Measurements from ENCODE around the gene CHD1L. TPM values are rescaled to one million over a fixed set of nuclear protein-coding genes. Genes with fewer than 3 reads are reported as not detected.

Gene CHD1L
- total and polyA plus RNA-seq, 2 donors (not counting 3 experiments of a cell fraction or from before 2014, with no cell fraction given), result 12.3 to 33.8 TPM

DNA sequence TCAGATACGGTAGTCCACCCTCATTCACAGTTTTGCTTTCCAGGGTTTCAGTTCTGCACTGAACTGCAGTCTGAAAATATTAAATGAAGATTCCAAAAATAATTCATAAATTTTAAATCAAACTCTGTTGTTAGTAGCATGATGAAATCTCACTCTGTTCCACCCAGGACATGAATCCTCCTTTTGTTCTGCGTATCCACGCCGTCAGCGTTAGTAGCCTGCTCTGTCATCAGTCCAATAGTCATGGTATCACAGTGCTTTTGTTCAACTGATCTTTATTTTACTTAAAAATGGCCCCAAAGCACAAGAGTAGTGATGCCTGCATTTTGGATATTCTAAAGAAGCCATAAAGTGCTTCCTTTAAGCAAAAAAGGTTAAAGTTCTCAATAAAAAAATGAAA is 23.9 kb downstream of the CHD1L start:
- Histone ChIP-seq H3K4me3 (replicated peaks in 1 of 3; ENCODE audit: insufficient read depth in 1 of 3, low read depth in 1 of 3, low read length in 3 of 3) (no peak overlapping the region), H3K27ac (ENCODE audit: insufficient read depth, low read depth, low read length) (no peak overlapping the region), H2AFZ (ENCODE audit: low read depth, low read length) (no peak overlapping the region), H3K4me1 (ENCODE audit: control insufficient read depth, extremely low read depth, insufficient read depth, low read length) (no peaks in the 10 kb centered on the region), H3K9me1 (replicated peaks; ENCODE audit: control insufficient read depth, extremely low read depth, insufficient read depth, low read length) (no peaks in the 10 kb centered on the region), H4K20me1 (replicated peaks; ENCODE audit: control insufficient read depth, extremely low read depth, insufficient read depth, low read length) (no peaks in the 10 kb centered on the region), H3K27me3 (ENCODE audit: control insufficient read depth in 2 of 2, insufficient read depth in 2 of 2, low read length in 2 of 2) (no peaks in the 10 kb centered on the region), H3K36me3 (ENCODE audit: control insufficient read depth in 2 of 2, extremely low read depth in 1 of 2, insufficient read depth in 2 of 2, low read length in 2 of 2) (peaks cover 6 to 7% of the 10 kb centered on the region in 2 experiments), H3K9me3 (replicated peaks; ENCODE audit: control insufficient read depth, insufficient read depth, low read length) (no peaks in the 10 kb centered on the region), H3K9ac (replicated peaks; ENCODE audit: extremely low read depth, insufficient read depth, low read length) (no peak overlapping the region), H3K4me2 (ENCODE audit: insufficient read depth, low read length) (no peak overlapping the region), H3K79me2 (ENCODE audit: control insufficient read depth, insufficient read depth, low read length) (no peaks in the 10 kb centered on the region)
- ChIA-PET CTCF (no interaction called here), POLR2A (no interaction called here)
- TF ChIP-seq POLR2AphosphoS5 (IDR thresholded peaks at IDR 0.05; ENCODE audit: insufficient read depth, low read depth, low read length), result no peak
- TF ChIP-seq POLR2A (IDR thresholded peaks at IDR 0.05; ENCODE audit: low read depth, low read length), result no peak
- no peak for TF ChIP-seq JUN (IDR thresholded peaks at IDR 0.05; ENCODE audit: borderline replicate concordance, insufficient read depth, insufficient read length, low read depth)
- BruUV-seq (replicated peaks), result no TSS peak
- intact Hi-C loops (cut with micrococcal nuclease), result no loop called here
- DNase-seq (ENCODE audit: low read depth, low spot score) (no peak), FAIRE-seq (no peak)
- dilution Hi-C loops (cut with MboI; ENCODE audit: extremely low pct_ligation_motif_present, low sequenced_read_pairs), result no loop called here

DNA sequence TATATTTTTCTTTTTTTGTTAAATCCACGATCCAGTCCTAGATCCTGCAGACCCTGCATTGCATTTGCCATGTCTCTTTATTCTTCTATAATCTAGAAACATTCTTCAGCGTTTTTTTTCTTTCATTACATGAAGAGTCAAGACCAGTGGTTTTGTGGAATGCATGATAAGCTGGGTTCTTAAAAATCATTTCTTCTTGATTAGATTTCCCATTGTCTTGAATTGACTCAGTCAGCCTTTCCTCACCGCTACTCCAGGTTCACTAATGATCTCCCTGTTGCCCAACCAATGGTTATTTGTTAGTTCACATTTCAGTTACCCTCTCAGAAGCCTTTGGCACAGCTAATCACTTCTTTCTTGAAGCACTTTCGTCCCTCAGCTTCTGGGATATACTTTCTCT is 25.2 kb downstream of the CHD1L start:
- Histone ChIP-seq H3K4me3 (replicated peaks in 1 of 3; ENCODE audit: insufficient read depth in 1 of 3, low read depth in 1 of 3, low read length in 3 of 3) (no peak overlapping the region), H3K4me2 (ENCODE audit: insufficient read depth, low read length) (no peak overlapping the region), H3K36me3 (ENCODE audit: control insufficient read depth in 2 of 2, extremely low read depth in 1 of 2, insufficient read depth in 2 of 2, low read length in 2 of 2) (peaks cover 8 to 10% of the 10 kb centered on the region in 2 experiments), H3K27me3 (ENCODE audit: control insufficient read depth in 2 of 2, insufficient read depth in 2 of 2, low read length in 2 of 2) (no peaks in the 10 kb centered on the region), H2AFZ (ENCODE audit: low read depth, low read length) (no peak overlapping the region), H3K4me1 (ENCODE audit: control insufficient read depth, extremely low read depth, insufficient read depth, low read length) (peaks cover under 1% of the 10 kb centered on the region), H4K20me1 (replicated peaks; ENCODE audit: control insufficient read depth, extremely low read depth, insufficient read depth, low read length) (no peaks in the 10 kb centered on the region), H3K9me3 (replicated peaks; ENCODE audit: control insufficient read depth, insufficient read depth, low read length) (no peaks in the 10 kb centered on the region), H3K27ac (ENCODE audit: insufficient read depth, low read depth, low read length) (no peak overlapping the region), H3K9ac (replicated peaks; ENCODE audit: extremely low read depth, insufficient read depth, low read length) (no peak overlapping the region), H3K79me2 (ENCODE audit: control insufficient read depth, insufficient read depth, low read length) (no peaks in the 10 kb centered on the region), H3K9me1 (replicated peaks; ENCODE audit: control insufficient read depth, extremely low read depth, insufficient read depth, low read length) (no peaks in the 10 kb centered on the region)
- no TSS peak for BruUV-seq (replicated peaks)
- TF ChIP-seq JUN (IDR thresholded peaks at IDR 0.05; ENCODE audit: borderline replicate concordance, insufficient read depth, insufficient read length, low read depth) (no peak), POLR2AphosphoS5 (IDR thresholded peaks at IDR 0.05; ENCODE audit: insufficient read depth, low read depth, low read length) (no peak)
- FAIRE-seq (no peak), DNase-seq (ENCODE audit: low read depth, low spot score) (no peak)
- intact Hi-C loops (cut with micrococcal nuclease), result no loop called here
- dilution Hi-C loops (cut with MboI; ENCODE audit: extremely low pct_ligation_motif_present, low sequenced_read_pairs), result no loop called here
- ChIA-PET CTCF (no interaction called here), POLR2A (no interaction called here)

Measured in endothelial cell of umbilical vein (primary cell).